Activated CD8-positive, alpha-beta memory T cell treated with anti-CD3 and anti-CD28 coated beads, Interleukin-2, amount 50 U/mL, for 24 hours (primary cell): ENCODE results near the gene ZFAND2A.
"Not testable (repeated sequence)": the region's sequence is repeated elsewhere in the genome, so short reads cannot be mapped to it uniquely, and the experiment has no call there.

ENCODE experiments used
- DNase-seq: peaks from one replicate; pipeline ENCODE4 v3.0.0-alpha.2; 2020; ENCODE audit errors: extremely low read depth

Gene ZFAND2A

GRCh38 chr7:1151653-1152425, 8.2 kb downstream of the ZFAND2A start:
- no peak for DNase-seq

GRCh38 chr7:1151156-1151555, 8.8 kb downstream of the ZFAND2A start:
- no peak for DNase-seq

- no peak for DNase-seq
These were observed 9.5 kb downstream of the ZFAND2A start for GRCh38 chr7:1150400-1151002.

- DNase-seq = no peak
These were observed 10.6 kb downstream of the ZFAND2A start for GRCh38 chr7:1149351-1149794.

GRCh38 chr7:1147873-1148272, 12.1 kb downstream of the ZFAND2A start:
- not testable (repeated sequence) for DNase-seq

- no peak for DNase-seq
These were observed 15.7 kb downstream of the ZFAND2A start for GRCh38 chr7:1144269-1144771.

GRCh38 chr7:1143031-1143430, 17.0 kb downstream of the ZFAND2A start:
- not testable (repeated sequence) for DNase-seq

GRCh38 chr7:1142051-1142635, 17.9 kb downstream of the ZFAND2A start:
- DNase-seq = no peak

GRCh38 chr7:1141651-1142050, 18.3 kb downstream of the ZFAND2A start:
- no peak for DNase-seq

GRCh38 chr7:1140476-1141104, 19.4 kb downstream of the ZFAND2A start:
- DNase-seq = no peak

- DNase-seq = no peak
These were observed 22.4 kb downstream of the ZFAND2A start for GRCh38 chr7:1137517-1138167.

- DNase-seq = no peak
These were observed 23.0 kb downstream of the ZFAND2A start for GRCh38 chr7:1136841-1137516.

GRCh38 chr7:1134951-1135350, 25.0 kb downstream of the ZFAND2A start:
- no peak for DNase-seq

- no peak for DNase-seq
These were observed 28.3 kb downstream of the ZFAND2A start for GRCh38 chr7:1131471-1132265.

- DNase-seq = no peak
These were observed 29.7 kb downstream of the ZFAND2A start for GRCh38 chr7:1130021-1130990.

GRCh38 chr7:1129431-1129830, 30.6 kb downstream of the ZFAND2A start:
- no peak for DNase-seq

GRCh38 chr7:1127001-1127400, 33.0 kb downstream of the ZFAND2A start:
- no peak for DNase-seq

GRCh38 chr7:1125603-1125969, 34.4 kb downstream of the ZFAND2A start:
- no peak for DNase-seq
